ENCODE measurements around the gene NCKAP1.

Gene NCKAP1

DNA sequence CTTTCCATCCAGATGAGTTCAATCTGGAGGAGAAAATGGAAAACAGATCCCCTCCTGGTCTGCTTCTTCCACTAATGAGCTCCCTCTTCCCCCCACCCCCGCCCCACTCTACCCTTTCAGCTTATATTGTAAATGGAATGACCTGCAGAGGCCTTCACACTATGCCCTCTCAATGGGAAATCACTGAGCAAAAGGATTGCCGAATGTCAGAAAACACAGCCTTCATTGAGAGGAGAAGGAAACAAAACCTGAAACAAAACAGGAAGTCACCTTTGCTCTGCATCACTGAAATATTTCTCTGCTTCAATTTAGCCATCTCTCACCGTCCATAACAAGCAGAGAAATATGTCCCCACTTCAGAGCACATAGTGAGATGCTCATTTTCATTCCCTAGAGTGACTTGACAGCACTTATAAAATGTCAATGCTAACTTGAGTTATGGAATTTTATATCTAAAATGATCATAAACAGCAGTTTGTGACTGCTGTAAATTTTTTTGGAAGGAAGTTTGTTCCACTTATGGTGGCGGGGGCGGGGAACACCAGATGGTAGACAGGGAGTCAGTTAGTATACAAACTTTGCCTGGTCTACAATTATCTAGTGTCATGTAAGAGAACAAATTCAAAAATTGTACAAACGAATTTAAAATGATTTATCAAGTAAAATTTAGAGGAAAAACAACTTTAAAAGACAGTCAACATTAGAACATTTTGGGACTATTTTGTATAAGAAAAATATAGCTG lies 170.0 kb downstream of the NCKAP1 start:
- ATAC-seq = no peak
- peak; percentile 88 for TF ChIP-seq ZNF70 (CRISPR knock-in tag; IDR thresholded peaks at IDR 0.05)
- TF ChIP-seq, protein P1, sequence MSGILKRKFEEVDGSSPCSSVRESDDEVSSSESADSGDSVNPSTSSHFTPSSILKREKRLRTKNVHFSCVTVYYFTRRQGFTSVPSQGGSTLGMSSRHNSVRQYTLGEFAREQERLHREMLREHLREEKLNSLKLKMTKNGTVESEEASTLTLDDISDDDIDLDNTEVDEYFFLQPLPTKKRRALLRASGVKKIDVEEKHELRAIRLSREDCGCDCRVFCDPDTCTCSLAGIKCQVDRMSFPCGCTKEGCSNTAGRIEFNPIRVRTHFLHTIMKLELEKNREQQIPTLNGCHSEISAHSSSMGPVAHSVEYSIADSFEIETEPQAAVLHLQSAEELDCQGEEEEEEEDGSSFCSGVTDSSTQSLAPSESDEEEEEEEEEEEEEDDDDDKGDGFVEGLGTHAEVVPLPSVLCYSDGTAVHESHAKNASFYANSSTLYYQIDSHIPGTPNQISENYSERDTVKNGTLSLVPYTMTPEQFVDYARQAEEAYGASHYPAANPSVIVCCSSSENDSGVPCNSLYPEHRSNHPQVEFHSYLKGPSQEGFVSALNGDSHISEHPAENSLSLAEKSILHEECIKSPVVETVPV (CRISPR knock-in tag; IDR thresholded peaks at IDR 0.05) = no peak
- TF ChIP-seq, protein P2, sequence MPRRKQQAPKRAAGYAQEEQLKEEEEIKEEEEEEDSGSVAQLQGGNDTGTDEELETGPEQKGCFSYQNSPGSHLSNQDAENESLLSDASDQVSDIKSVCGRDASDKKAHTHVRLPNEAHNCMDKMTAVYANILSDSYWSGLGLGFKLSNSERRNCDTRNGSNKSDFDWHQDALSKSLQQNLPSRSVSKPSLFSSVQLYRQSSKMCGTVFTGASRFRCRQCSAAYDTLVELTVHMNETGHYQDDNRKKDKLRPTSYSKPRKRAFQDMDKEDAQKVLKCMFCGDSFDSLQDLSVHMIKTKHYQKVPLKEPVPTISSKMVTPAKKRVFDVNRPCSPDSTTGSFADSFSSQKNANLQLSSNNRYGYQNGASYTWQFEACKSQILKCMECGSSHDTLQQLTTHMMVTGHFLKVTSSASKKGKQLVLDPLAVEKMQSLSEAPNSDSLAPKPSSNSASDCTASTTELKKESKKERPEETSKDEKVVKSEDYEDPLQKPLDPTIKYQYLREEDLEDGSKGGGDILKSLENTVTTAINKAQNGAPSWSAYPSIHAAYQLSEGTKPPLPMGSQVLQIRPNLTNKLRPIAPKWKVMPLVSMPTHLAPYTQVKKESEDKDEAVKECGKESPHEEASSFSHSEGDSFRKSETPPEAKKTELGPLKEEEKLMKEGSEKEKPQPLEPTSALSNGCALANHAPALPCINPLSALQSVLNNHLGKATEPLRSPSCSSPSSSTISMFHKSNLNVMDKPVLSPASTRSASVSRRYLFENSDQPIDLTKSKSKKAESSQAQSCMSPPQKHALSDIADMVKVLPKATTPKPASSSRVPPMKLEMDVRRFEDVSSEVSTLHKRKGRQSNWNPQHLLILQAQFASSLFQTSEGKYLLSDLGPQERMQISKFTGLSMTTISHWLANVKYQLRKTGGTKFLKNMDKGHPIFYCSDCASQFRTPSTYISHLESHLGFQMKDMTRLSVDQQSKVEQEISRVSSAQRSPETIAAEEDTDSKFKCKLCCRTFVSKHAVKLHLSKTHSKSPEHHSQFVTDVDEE (CRISPR knock-in tag; IDR thresholded peaks at IDR 0.05) = no peak
- TF ChIP-seq RARB (CRISPR knock-in tag; IDR thresholded peaks at IDR 0.05) = no peak

DNA sequence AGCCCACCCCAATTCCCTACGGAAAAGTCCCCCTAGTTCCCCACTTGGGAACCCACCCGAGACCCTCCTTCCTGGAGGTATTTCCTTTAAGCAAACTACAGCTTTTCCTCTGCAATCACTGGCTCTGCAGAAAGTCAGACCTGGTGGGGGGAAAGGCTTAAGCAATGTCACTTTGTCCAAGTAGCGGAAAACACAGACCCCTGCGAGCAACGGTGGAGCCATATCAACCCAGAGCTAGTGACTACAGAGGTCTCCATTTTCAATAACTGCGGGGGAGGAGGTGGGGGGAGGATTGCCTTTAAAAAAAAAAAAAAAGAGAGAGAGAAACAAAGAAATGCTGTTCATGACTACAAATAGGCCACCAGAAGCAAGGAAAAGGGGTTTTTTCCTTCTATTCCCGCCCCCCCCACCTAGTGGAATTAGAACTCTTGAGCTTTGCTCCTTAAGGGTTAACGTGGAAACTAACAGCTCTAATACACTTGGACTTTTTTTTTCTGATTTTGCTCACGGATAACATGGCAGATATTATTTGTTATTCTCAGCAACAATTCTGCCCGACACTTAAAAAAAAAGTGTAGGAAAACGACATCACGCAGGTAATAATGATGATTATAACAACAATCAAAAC lies 170.7 kb downstream of the NCKAP1 start:
- no peak for TF ChIP-seq TCF4 (CRISPR knock-in tag; IDR thresholded peaks at IDR 0.05; ENCODE audit: borderline replicate concordance)
- TF ChIP-seq ZNF70 (CRISPR knock-in tag; IDR thresholded peaks at IDR 0.05) = no peak
- TF ChIP-seq OSR1 (CRISPR knock-in tag; IDR thresholded peaks at IDR 0.05) = no peak
- no peak for TF ChIP-seq CSDC2 (CRISPR knock-in tag; IDR thresholded peaks at IDR 0.05)
- TF ChIP-seq ZNF8 (CRISPR knock-in tag; IDR thresholded peaks at IDR 0.05) = no peak
- TF ChIP-seq, protein P1 (CRISPR knock-in tag; IDR thresholded peaks at IDR 0.05) = no peak
- no peak for ATAC-seq

DNA sequence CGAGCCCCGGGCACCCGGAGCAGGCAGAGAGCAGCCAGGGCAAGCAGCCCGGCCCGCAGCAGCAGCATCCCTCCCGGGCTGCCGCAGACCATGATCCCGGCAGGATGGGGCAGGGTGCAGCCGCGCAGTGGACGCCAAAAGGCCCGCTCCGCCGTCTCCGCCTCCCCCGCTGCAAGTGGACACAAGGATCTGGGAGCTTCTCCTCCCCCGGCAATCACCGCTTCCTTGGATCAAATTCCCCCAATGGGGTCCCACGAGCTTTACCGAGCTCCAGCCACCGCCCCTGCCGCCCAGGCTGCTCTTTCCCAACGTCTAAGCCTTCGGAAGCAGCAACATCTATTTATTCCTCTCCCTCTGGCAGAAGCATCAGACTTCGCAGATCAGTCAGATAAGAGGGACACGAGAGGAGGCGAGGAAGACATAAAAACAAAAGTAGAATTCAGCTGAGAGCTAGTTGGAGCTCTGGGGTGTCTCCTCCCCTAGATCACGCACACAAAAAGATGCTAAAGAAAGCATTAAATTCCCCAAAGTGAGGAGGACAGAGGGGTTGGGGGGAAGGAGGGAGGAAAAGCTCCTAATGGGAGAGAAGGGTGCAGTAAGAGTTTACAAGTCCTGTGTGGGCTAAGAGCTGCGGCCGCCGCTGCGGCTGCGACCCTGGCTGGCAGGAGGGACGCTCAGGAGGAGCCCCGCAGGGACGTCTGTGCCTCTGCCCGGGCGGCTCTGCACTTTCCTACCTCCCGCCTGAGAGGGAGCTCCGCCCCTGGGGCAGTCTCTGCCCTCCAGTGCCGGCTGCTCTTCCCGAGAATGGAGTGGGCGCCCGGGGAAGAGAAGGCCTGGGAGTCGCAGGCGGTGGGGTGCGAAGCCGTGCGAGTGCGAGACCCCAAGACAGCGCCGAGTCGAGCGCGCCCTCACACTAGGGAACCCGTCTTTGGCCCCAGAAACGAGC lies 171.5 kb downstream of the NCKAP1 start, which contains the start of gene FRZB:
Gene FRZB, minus strand, starts transcription at position 177 of the 946 bp plus-strand sequence. Its CDS starts 85 bp downstream, at position 92.
- TF ChIP-seq GLIS3 (CRISPR knock-in tag; IDR thresholded peaks at IDR 0.05) = no peak
- ATAC-seq = peak; percentile 93

DNA sequence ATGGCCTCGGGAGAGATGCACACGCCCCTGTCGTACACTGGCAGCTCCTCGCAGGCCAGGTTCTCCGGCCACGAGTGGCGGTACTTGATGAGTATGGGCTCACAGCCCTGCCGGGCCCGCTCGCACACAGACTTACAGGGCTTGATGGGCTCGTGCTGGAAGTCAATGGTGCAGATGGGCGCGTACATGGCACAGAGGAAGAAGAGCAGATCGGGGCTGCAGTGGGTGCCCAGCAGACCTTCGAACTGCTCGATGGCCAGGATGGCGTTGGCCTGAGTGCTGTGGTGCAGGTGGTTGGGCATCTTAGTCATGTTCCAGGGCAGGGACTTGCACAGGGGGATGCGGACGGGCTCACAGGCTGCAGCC lies 172.2 kb downstream of the NCKAP1 start:
- TF ChIP-seq, protein P1 (CRISPR knock-in tag; IDR thresholded peaks at IDR 0.05) = no peak
- TF ChIP-seq ESRRG (CRISPR knock-in tag; IDR thresholded peaks at IDR 0.05) (no peak), ZNF70 (CRISPR knock-in tag; IDR thresholded peaks at IDR 0.05) (no peak), ZNF565 (CRISPR knock-in tag; conservative IDR thresholded peaks at IDR 0.05; ENCODE audit: low read depth) (no peak), OSR1 (CRISPR knock-in tag; IDR thresholded peaks at IDR 0.05) (no peak)
- TF ChIP-seq, protein P3, sequence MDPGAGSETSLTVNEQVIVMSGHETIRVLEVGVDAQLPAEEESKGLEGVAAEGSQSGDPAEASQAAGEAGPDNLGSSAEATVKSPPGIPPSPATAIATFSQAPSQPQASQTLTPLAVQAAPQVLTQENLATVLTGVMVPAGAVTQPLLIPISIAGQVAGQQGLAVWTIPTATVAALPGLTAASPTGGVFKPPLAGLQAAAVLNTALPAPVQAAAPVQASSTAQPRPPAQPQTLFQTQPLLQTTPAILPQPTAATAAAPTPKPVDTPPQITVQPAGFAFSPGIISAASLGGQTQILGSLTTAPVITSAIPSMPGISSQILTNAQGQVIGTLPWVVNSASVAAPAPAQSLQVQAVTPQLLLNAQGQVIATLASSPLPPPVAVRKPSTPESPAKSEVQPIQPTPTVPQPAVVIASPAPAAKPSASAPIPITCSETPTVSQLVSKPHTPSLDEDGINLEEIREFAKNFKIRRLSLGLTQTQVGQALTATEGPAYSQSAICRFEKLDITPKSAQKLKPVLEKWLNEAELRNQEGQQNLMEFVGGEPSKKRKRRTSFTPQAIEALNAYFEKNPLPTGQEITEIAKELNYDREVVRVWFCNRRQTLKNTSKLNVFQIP (CRISPR knock-in tag; IDR thresholded peaks at IDR 0.05; ENCODE audit: borderline replicate concordance, low read depth) = no peak
- no peak for ATAC-seq
